ENCODE data around the gene TMEM163.

TMEM163 gene

DNA sequence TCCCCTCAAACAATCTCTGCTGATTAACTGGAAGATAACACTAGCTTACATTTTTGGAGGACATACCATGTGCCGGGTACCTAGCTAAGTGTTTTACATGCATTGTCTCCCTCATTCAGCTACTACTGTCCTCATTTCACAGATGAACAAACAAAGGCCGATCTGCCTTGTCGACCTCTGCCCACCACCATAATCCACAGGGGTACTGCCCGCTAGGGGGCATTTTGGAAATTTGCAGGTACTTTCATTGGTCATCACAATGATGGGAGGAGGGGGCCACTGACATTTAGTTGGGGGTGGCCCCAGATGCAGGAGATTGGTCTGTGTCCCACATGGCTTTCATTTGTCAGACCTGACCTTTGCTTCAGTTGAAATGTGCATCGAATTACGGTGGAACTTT, 3.9 kb upstream of the TMEM163 start:
- no peak for DNase-seq

DNA sequence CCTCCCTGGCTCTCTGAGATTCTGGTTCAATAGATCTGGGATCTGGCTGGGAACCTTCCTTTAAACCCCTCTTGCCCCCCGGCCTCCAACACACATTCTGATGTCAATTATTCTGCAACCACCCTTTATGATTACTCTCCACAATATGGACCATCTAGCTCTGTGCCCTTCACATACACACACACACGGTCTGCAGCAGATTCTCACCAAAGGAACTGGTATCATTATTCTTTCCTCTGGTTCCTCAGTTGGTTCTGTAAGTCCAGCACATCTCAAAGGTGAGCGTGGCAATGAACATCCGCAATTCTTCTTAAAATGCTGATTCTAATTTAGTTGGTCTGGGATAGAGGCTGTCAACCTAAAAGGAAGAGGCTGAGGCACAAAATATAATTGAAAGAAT, 2.8 kb upstream of the TMEM163 start:
- DNase-seq: no peak

DNA sequence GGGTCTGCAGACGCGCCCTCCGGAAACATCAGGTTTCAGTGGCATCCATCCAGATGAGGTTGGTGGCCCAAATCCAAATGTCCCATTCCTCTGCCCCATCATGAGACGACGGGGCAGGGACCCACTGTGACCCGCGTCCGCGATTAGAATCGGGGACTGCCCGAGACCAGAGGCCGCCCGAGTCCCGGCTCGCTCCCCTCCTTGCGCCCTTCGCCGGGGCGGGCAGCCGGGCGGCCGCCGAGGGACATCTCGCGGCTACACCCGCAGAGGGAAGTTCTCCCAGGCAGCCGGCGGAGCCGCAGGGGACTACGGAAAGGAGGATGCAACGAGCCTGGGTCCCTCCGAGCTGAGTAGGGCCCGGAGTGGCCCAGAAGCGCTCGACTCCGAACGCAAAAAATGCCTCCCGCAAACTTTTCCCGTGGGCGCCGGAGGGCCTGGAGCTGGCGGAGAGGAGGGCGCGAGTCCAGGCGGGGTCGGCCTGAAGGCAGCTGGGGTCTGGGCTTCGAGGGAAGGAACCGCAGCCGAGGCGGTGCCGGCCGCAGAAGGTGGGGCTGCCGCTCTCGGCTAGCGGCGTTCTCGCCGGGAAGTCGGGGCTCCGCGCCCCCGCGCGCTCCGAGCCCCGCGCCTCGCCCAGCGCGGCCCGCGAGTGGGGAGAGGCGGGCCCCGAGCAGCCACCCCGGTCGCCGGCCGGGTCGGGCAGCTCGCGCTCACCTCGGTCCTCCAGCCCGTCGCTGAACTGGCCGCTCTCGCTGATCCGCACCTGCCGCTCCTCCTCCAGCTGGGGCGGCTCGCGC, 580 bp downstream of the TMEM163 start:
- no peak for DNase-seq

DNA sequence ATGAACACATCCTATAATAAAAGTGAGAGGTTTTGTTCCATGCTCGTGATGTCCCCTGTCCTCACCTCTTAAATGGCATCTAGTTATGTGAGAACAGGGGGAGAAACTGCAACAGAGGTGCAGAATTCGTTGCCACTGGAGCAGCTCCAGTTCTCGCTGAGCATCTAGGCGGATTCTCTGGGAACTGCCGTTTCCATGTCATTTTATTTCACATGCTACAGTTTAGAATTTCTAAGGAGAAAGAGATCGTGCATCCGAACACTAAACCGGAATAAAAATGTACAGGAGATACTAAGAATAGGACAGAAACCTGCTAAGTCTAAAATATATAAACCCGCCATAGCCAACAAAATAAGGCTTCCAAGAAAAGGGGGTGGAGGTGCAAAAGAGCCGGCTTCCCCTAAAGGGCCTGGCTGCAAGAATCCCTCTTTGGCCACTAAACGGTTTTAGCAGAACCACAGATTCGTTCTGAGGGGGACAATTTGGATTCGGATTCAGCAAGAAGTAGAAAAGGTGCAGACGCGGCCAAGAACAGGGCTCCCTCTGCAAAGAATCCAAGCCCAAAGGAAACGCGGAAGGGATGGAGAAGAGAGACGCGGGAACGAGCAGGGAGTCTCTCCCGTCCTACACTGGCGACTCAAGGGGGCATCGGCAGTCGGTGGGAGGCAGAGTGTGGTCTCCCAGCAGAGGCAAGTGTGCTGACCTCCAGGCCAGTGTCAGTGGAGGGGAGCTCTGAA, 1.3 kb downstream of the TMEM163 start:
- no peak for DNase-seq

DNA sequence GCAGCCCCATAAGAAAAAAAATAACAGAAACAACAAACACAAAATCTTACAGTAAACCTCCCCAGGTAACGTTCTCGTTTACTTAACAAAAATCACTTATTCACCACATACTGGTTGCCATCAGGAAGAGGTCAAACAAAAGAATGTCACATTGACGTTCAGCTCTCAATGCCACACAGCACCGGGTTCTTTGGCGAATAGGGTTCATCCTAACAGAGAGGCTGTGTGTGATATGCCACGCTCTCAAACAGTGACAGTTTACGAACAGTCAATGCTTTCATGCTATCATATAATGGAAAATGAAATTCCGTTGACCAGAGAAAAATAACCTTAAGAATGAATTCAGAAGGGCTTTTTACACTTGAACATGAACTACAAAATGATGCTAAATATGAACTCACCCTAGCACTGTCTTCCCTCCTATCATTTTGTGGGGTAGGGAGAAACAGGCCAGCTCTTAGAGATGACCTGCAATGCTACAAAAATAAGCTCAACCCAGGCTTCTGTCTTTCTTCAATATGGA, 2.0 kb downstream of the TMEM163 start:
- no peak for DNase-seq

DNA sequence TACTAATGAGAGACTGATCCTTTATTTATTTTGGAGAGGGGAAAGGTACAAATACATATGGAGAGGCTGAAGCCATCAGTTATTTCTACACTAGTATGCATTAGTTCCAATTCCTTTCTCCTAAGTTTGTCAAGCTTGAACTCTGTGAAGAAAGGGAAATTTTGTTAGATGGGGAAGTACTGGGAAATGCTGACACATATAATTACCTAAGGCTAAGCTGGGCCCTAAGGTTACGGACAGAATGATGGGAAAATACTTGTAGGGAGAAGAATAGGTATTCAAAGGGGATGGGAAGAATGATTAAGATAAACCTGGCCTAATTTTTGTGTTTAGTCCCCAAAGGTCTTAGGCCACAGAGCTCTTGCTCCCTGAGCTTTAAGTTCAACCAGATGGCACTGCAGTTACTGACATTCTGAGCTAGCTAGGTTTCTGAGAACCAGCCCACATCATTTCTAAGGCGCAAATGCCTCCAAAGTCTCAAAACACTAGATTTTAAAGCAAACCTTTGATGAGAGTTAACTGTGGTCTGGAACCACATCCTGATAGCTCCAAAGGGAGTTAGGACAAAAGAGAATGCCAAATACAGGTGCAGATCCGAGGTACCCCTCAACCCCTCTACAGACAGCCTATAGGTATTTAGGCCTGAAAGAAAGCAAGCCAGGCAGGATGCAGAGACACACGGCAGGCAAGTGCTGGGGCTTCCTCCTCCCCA, 2.7 kb downstream of the TMEM163 start:
- DNase-seq: no peak

DNA sequence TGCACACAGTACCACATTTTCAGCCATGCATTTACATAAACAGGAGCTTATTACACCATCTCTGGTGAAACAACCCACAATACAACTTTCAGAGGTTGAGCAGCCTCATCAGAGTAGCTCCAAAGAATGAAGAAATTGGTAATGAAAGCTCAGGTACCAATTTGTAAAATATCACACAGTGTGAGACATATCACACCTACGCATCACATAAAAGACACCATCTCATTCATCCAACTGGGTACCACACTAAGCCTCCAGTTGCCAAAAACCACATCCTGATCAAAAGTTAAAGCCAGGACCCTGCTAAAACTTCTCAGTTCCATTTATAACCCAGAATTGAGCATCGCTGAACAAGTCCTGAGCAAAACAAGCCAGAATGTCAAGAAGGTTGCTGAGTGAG, 4.6 kb downstream of the TMEM163 start:
- no peak for DNase-seq

DNA sequence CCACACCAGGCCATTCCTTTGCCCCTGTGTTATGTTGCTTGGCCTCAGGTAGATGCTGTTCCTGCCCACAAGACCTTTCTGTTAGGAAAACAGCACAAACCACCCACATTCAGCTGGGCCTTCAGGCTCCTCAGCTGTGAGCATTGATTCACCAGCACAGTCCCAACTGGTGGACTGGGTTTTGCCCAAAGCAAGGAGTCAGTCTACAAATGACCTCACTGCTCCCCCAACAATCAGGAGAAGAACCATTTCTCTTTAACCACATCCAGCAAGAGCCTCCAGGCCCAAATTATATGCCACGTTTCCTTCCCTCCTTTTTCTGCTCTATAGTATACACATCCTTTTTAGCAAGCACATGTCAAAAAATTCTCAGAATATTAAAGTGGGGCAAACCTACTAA, 5.2 kb downstream of the TMEM163 start:
- DNase-seq: no peak

DNA sequence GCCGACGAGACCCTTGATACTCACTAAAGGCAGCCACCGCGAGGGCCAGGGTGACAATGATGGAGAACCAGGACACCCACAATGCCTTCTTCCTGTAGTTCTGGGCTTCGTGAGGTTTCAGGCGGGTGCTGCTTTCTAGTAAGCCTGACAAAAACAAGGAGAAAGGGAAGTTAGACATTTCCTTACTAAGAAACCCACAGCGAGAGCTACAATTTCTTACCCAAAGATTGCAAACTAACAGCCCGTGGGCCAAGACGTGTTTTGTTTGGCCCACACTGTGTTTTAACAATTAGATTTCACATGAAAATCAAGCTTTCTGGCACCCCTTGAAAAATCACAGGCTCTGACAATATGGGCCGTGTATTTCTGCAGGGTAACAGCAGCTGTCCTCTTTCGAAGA, 5.6 kb downstream of the TMEM163 start:
- DNase-seq: no peak

DNA sequence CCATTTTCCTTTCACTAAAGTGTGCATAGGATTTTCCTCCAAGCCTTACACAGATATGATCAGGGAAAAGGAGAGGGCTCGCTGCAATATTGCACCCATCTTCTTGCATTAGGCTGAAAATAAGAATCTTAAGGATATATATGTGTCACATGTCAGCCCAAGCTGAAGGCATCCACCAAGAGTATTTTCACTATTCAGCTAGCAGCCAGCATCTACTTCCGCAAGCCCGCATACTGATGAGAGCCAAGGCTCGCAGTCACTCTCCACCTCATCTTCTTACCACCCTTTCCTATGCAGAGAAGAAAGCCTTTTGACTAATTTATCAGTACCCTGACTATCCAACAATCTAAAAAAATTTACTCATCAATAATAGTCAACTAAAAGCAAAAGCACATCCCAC, 6.1 kb downstream of the TMEM163 start:
- no peak for DNase-seq

DNA sequence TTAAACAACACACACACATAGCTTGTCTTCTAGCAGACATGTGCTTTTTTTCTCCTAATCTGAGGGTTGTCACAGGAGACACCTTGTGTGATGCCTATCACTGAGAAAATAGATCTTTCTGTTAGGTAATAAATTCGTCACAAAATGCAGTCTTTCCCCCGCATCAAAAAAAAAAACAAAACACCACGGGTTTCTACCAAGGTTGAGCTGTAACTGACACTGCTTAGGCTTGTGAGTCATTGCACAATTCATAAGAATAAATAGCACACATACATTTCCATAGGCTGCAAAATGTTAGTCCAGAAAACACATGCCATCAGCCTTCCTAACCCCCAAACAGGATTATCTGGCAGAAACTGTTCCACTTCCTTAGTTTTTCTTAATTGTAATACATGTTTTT, 6.5 kb downstream of the TMEM163 start:
- DNase-seq: no peak

DNA sequence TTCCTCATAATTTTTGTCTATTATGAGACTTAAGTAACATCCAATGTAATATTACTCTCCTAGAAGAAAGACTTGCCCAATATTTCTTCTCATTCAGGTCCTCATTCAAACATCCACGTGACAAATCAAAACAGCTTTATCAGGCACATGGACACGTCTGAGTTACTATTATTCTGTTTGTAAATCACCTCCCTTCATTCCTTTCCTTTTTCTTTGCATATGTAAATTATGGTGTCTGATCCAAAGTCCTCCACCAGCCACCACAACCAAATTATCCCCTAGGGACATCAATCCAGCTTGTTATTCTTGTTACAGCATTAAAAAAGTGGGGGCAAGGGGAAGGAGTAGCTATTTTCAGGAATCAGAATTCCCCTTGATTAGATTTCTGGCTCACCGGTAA, 7.1 kb downstream of the TMEM163 start:
- DNase-seq: no peak

DNA sequence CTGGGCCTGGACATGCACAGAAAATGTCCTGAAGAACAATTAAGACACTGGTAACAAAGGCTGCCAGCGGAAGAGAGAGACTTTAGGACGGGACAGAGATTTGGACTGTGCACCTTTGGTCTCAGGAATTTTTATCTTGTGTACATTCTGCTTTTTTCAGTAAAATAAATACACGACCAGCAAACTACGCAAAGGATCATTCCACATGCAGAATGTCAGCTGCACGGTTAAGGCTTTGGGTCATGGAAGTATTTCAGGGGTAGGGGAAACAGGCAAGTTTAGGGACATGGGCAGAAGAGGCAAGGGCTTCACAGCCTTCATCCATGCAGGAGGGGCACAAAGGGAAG, 11.5 kb downstream of the TMEM163 start:
- no peak for DNase-seq

DNA sequence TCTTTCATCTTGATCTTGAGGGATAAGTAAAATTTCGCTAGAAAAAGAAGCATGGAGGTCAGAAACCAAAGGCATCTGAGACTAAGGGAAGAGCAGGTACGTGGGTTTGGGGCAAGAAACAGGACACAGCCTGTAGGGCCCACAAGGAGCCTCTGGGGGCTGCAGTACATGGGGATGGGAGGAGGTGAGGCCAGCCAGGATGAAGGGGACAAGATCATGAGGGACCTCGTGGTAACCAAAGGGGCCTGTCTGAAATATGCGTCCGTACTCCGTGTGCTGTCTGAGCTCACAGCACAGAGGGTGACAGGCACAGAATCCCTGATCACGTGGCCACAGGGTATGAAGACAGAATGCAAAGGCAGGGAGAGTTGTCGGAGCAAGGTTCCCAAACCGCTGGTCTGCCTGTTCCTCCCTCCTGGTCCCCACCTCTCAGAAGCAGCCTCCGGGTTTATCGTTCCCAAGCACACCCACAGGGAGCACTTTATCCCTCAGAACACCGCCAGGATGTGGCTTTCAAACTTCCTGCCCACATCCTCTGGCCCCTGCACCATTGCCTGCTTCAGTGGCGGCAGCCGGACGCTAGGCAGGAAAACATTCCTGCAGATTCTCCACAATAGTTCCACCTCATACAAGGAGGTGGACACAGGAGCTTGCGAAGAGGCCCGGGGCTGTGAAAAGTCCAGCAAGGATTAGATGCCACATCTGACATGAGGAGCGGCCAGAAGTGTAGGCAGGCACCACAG, 12.0 kb downstream of the TMEM163 start:
- no peak for DNase-seq

DNA sequence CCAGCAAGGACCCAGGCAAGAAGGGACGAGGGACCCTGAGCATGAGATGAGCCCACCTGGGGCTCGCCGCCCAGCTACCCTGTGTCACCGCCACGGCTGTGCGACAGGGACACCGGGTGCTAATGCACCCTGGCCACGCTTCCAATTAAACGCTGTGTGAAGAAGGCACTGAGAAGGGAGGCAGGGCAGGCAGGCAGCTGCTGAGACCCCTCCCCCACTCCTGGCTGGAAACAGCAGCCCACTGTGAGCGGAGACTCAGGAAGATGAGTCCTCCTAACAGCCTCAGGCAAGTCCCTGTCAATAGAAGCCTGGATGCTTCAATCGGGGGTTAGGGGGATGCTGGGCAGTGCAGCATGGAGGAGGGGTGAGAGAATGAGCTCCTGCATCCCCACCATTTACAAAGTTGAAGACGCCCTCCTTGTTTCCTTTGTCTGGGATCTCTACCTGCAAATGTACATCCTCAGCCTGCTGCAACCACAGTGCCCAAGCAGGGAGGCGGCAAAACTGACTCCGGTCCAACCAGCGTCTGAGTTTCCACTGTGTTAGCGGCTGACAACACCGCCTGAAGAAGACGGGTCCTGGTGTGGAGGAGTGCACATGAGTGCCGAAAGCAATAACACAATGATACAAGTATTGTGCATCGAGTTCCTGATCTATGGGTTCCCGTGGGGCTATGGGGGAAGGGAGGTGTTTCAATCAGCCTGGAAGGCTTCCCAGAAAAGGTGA, 12.8 kb downstream of the TMEM163 start:
- DNase-seq: no peak

DNA sequence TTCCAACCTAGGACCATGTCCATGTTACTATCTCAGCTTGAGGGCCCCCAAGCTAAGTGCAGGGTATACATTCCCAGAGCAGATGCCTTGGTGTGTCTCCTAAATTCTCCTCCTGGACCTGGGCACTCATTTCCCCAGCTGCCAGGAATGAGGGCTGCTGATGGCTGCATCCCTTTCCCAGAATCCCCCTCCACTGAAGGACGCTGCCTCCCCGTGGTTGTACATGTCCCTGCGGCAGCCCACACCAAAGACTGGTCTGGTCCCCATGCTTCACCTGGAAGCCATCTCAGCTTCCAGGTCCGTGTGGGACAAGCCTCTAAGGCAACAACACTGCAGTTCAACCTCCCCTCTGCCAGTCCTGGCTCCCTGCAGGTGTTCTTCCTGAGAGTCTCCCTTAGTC, 14.6 kb downstream of the TMEM163 start:
- DNase-seq: no peak

DNA sequence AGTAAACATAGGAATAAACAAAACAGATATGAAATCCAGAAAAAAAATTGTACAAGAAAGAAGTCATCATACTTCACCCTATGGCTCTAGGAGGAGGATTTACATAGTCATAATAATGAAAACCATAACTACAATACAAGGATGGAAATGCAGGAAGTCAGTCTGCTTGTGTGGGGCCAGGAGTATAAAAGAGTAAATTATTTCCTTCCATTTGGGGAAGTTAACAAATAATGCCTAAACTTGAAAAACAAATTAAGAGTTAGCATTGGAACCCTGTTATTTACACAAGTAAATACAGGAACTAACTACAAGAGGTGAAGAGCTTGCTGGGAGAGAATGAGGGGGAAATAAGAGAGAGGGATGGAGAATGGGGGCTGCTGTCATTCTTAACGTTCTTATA, 15.4 kb downstream of the TMEM163 start:
- no peak for DNase-seq

DNA sequence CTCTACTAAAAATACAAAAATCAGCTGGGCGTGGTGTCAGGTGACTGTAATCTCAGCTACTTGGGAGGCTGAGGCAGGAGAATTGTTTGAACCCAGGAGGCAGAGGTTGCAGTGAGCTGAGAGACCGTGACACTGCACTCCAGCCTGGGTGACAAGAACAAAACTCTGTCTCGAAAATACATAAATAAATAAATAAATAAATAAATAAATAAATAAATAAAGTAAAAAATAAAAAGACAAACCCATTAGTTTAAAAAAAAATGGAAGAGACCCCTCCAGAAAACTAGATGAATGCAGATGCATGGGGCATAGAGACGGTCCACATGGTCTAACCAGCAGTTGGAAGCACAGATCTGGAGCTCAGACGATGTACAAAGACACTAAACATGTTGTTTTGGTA, 18.1 kb downstream of the TMEM163 start:
- no peak for DNase-seq

DNA sequence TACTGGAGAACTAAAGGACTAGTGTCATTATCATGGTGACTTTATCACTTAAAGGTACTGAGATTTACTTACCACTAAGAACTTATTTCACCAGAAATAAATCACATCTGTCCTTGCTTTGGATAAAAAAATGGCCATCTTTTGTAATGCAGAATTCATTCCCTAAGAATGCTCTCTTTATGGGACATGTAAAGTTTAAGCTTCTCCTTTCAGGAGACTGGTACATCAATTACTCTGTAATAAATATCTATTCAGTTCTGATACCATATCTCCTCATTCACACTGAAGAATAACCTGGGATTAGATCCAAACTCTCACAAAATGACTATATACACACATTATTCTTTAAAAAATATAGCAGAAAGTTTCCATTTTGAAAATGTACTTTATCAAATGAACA, 24.4 kb downstream of the TMEM163 start:
- no peak for DNase-seq

DNA sequence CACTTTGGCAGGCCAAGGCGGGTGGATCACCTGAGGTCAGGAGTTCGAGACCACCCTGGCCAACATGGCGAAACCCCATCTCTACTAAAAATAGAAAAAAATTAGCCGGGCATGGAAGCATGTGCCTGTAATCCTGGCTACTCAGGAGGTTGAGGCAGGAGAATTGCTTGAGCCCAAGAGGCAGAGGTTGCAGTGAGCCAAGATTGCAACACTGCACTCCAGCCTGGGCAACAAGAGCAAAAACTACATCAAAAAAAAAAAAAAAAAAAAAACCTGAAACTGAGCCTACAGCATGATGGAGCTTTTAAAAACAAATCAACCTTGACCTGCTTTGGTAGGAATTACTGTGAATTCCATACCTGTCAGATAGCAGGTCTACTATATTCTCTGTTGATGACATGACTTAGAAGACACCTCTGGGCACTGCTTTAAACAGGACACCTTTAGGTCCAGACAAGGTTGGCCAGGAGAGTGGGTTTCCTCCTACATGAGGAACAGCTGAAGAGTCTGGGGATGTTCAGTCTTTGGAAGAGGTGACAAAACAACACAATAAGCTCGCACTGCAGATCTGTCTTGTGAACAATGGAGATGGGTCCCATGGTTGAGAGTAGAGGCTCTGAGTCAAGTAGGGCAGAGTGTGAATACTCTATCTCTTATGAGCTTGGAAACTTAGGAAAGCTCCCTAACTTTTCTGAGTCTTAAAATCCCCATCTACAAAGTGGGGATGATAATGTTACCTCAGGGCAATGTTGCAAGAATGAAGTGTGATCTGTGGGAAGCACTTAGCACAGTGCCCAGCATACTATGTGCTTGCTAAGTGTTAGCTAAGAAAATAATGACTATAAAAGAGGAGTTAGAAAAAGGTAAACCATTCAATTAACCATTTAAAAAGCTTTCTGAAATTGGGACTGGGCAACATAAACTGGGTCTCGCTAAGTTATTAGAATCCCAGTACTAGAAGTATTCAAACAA, 25.2 kb downstream of the TMEM163 start:
- no peak for DNase-seq

DNA sequence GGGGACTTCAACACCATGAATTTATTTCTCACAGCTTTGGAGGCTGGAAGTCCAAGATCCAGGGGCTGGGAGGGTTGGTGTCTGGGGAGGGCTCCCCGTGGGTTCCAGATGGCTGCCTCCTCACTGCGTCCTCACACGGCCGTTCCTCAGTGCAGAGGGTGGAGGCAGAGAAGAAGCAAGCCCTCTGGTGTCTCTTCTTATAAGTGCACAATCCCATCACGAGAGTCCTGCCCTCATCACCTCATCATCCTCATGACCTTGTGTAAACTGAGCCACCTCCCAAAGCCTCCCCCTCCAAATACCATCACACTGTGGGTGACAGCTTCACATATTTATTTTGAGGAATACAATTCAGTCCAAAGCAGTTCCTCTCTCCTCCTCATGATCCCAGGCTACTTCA, 26.3 kb downstream of the TMEM163 start:
- no peak for DNase-seq
